ENCODE results near the gene GRIK2. TPM values are rescaled to one million over a fixed set of nuclear protein-coding genes. Genes with fewer than 3 reads are reported as not detected.

GRIK2 gene
- total RNA-seq, 1 experiment from 2014 or later = 0.61 TPM

GRCh38 chr6:101477436-101477835 is 83.9 kb downstream of the GRIK2 start:
- Histone ChIP-seq H3K27ac (no peak overlapping the region), H3K9me2 (ENCODE audit: insufficient read depth) (no peaks in the 10 kb centered on the region), H3K4me1 (replicated peaks; ENCODE audit: insufficient read depth) (no peaks in the 10 kb centered on the region), H4K20me1 (ENCODE audit: insufficient read depth) (no peaks in the 10 kb centered on the region), H2AFZ (no peak overlapping the region), H3F3A (ENCODE audit: insufficient read depth, low read depth) (no peaks in the 10 kb centered on the region), H3K4me3 (no peak overlapping the region), H3K27me3 (ENCODE audit: insufficient read depth, low read depth) (no peaks in the 10 kb centered on the region), H3K79me2 (ENCODE audit: low read depth) (no peaks in the 10 kb centered on the region), H3K36me3 (ENCODE audit: low read depth) (no peaks in the 10 kb centered on the region), H3K9me3 (ENCODE audit: insufficient read depth, low read depth) (no peaks in the 10 kb centered on the region), H3K4me2 (no peak overlapping the region)
- TF ChIP-seq EZH2 (IDR thresholded peaks at IDR 0.05; ENCODE audit: low read depth) (no peak), CTCF (conservative IDR thresholded peaks at IDR 0.05) (no peak)
- DNase-seq = no peak
- no TSS peak for BruUV-seq (replicated peaks)
- intact Hi-C loops (cut with micrococcal nuclease; ENCODE audit: unreplicated experiment) = no loop called here
- ChIA-PET CTCF (no interaction called here), POLR2A (ENCODE audit: unreplicated experiment) (no interaction called here)

GRCh38 chr6:101478891-101479290 is 85.4 kb downstream of the GRIK2 start:
- Histone ChIP-seq H3K4me3 (no peak overlapping the region), H4K20me1 (ENCODE audit: insufficient read depth) (no peaks in the 10 kb centered on the region), H3K36me3 (ENCODE audit: low read depth) (no peaks in the 10 kb centered on the region), H3K4me1 (replicated peaks; ENCODE audit: insufficient read depth) (no peaks in the 10 kb centered on the region), H2AFZ (no peak overlapping the region), H3K27ac (no peak overlapping the region), H3K27me3 (ENCODE audit: insufficient read depth, low read depth) (no peaks in the 10 kb centered on the region), H3K9me3 (ENCODE audit: insufficient read depth, low read depth) (no peaks in the 10 kb centered on the region), H3K4me2 (no peak overlapping the region), H3F3A (ENCODE audit: insufficient read depth, low read depth) (no peaks in the 10 kb centered on the region), H3K79me2 (ENCODE audit: low read depth) (no peaks in the 10 kb centered on the region), H3K9me2 (ENCODE audit: insufficient read depth) (no peaks in the 10 kb centered on the region)
- CTCF ChIA-PET = no interaction called here
- DNase-seq = no peak
- intact Hi-C loops (cut with micrococcal nuclease; ENCODE audit: unreplicated experiment) = no loop called here
- POLR2A ChIA-PET (ENCODE audit: unreplicated experiment) = no interaction called here
- no TSS peak for BruUV-seq (replicated peaks)
- TF ChIP-seq EZH2 (IDR thresholded peaks at IDR 0.05; ENCODE audit: low read depth) (no peak), CTCF (conservative IDR thresholded peaks at IDR 0.05) (no peak)

DNA sequence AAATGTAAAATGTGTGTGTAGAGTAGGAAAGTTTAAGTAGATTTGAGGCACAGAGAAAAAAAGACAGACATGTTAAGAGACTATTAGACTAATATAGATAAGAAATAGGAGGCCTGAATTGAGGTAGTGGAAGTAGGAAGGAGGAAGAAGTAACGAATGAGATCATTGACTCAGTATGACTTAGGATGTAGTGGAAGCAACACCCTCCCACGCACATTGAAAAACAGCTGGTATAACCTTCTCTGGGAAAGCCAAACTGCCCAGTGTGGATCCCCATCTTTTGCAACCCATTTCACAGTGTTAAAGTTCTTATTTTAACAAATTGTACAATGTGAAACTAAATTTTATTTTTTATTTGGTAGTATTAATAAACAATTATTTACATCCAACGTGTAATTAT is 89.1 kb downstream of the GRIK2 start:
- Histone ChIP-seq H3K4me1 (replicated peaks; ENCODE audit: insufficient read depth) (no peaks in the 10 kb centered on the region), H3K9me3 (ENCODE audit: insufficient read depth, low read depth) (no peaks in the 10 kb centered on the region), H3K4me2 (no peak overlapping the region), H4K20me1 (ENCODE audit: insufficient read depth) (no peaks in the 10 kb centered on the region), H3K36me3 (ENCODE audit: low read depth) (no peaks in the 10 kb centered on the region), H3K27ac (no peak overlapping the region), H3K9me2 (ENCODE audit: insufficient read depth) (no peaks in the 10 kb centered on the region), H3K79me2 (ENCODE audit: low read depth) (no peaks in the 10 kb centered on the region), H3F3A (ENCODE audit: insufficient read depth, low read depth) (no peaks in the 10 kb centered on the region), H3K4me3 (no peak overlapping the region), H2AFZ (no peak overlapping the region; the same call in 1 of the 2 replicates), H3K27me3 (ENCODE audit: insufficient read depth, low read depth) (no peaks in the 10 kb centered on the region)
- no TSS peak for BruUV-seq (replicated peaks)
- ChIA-PET POLR2A (ENCODE audit: unreplicated experiment) (no interaction called here), CTCF (no interaction called here)
- DNase-seq = no peak
- TF ChIP-seq CTCF (conservative IDR thresholded peaks at IDR 0.05) (no peak), EZH2 (IDR thresholded peaks at IDR 0.05; ENCODE audit: low read depth) (no peak)
- intact Hi-C loops (cut with micrococcal nuclease; ENCODE audit: unreplicated experiment) = no loop called here

Measured in PC-9 (cell line).